ENCODE data around the gene CPNE5. TPM values are rescaled to one million over a fixed set of nuclear protein-coding genes. Genes with fewer than 3 reads are reported as not detected.

CPNE5 gene
- polyA plus RNA-seq, 2 of the 4 experiments (the other 2 are of a cell fraction) = 0.03 to 0.13 TPM

DNA sequence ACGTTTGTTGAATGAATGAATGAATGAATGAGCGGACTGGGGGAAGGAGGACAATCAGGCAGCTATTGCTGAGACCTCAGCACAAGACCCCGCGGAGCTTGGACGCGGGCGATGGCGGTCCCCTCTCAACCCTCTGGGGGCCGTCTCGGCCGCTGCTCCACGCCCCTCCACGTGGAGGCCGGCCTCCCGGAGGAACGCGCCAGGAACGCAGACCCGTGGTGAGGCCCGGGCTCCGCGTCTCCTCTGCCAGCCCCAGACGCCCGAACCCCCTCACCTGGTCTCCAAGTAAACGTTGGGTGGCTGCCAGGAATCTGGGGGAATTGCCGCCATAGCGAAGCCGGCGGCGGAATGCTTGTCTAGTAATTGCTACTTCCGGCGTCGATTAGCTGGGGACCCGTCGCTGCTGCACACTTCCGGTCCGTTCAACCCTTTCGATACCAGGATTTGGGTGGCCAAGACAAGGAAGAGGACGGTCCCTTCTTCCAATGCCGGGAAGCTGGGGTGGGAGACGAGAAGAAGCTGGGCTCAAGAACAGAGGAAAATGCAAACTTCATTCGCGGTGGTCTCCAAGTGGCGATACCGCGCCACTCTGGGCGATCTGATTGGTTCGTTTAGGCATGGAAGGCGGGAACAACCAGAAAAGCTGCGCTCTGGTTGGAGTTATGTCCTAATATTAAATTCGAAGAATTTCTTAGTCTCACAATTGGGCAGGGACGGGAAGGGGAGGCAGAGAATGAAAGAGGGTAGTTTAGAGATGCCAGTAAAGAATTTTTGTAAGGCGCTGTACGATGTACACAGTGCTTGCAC lies 35.4 kb upstream of the CPNE5 start, which contains the start of gene PPIL1 (continued):
- TF ChIP-seq KDM5A (IDR thresholded peaks at IDR 0.05) (0 out of 2 replicates have a peak, but pooled peaks have one; percentile 18), MYC (IDR thresholded peaks at IDR 0.05; ENCODE audit: borderline replicate concordance, low read length) (peak; percentile 70; the same call in 1 of the 2 replicates), PHF8 (IDR thresholded peaks at IDR 0.05; ENCODE audit: borderline replicate concordance, low read depth) (peak; percentile 77; the same call in 1 of the 2 replicates), POLR2AphosphoS2 (conservative IDR thresholded peaks at IDR 0.05; ENCODE audit: low read length) (no peak)
- TF ChIP-seq, protein P1, sequence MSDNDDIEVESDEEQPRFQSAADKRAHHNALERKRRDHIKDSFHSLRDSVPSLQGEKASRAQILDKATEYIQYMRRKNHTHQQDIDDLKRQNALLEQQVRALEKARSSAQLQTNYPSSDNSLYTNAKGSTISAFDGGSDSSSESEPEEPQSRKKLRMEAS (IDR thresholded peaks at IDR 0.05) = peak; percentile 95

DNA sequence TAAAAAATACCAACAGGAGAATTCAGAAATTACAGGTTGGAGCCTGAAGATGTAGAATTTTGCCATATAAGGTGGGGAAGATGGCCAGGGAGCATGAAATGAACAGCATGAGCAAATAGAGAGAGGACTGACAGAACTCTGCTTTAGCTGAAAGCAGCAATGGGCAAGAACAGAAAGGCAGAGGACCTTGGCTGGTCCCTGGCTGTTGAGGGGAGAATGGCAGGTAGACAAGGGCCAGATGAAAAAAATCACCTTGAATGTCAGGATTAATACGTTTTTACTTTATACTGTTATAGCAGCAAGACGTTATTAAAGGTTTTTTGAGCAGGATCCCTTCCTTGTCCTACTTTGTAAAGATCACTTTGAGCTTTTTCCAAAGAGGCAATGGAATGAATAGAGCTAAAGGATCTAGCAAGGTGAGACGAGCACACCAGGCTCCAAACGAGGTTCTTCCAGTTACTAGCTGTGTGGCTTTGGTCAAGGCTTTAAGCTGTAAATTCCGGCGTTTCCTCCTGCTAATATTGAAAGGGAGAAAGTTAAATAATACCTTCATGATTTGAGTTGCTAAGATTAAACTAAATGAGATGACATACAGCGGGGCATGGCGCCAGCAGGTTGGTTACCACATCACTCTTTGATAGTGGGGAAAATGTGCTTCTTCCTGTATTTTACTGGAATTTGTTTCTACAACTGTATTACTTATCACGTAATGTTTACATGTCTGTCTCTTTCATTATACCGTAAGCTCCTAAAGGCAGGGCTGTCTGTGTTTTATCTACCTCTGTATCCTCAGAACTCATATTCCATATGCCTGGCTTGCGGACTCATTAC lies 34.6 kb upstream of the CPNE5 start:
- H3K4me3 ChIP-seq = peak overlapping the region; percentile 65
- peak overlapping the region; percentile 94 for H3K4me2 ChIP-seq
- ATAC-seq = peak in 1 of 2 experiments; percentile 44; a peak in 2 of 6 replicates
- FAIRE-seq = no peak
- ChIA-PET CTCF (interaction anchor here (1.4 to 4.1 kb wide), 4 partner anchors 11 to 108 kb away, joined by 4 to 34 read pairs (median 6); partner anchors contain the start of gene C6orf89), POLR2A (interaction anchor here (1.0 to 1.8 kb wide), 4 partner anchors 10 to 112 kb away, joined by 3 to 12 read pairs (median 8); partner anchors contain the start of genes C6orf89 and MTCH1)
- TF ChIP-seq TFCP2L1 (CRISPR knock-in tag; IDR thresholded peaks at IDR 0.05) = no peak
- no peak for TF ChIP-seq HDAC2 (IDR thresholded peaks at IDR 0.05)
- TF ChIP-seq FOSB (CRISPR knock-in tag; IDR thresholded peaks at IDR 0.05) = no peak
- no peak for TF ChIP-seq ZSCAN20 (CRISPR knock-in tag; IDR thresholded peaks at IDR 0.05)
- TF ChIP-seq ZFP36 (IDR thresholded peaks at IDR 0.05; ENCODE audit: borderline replicate concordance, partially characterized antibody) = no peak
- TF ChIP-seq GATA3 (IDR thresholded peaks at IDR 0.05; ENCODE audit: borderline replicate concordance) = no peak
- TF ChIP-seq MYC (IDR thresholded peaks at IDR 0.05; ENCODE audit: borderline replicate concordance, low read length) = no peak
- TF ChIP-seq EHF (CRISPR knock-in tag; IDR thresholded peaks at IDR 0.05) = no peak
- TF ChIP-seq, protein P2, sequence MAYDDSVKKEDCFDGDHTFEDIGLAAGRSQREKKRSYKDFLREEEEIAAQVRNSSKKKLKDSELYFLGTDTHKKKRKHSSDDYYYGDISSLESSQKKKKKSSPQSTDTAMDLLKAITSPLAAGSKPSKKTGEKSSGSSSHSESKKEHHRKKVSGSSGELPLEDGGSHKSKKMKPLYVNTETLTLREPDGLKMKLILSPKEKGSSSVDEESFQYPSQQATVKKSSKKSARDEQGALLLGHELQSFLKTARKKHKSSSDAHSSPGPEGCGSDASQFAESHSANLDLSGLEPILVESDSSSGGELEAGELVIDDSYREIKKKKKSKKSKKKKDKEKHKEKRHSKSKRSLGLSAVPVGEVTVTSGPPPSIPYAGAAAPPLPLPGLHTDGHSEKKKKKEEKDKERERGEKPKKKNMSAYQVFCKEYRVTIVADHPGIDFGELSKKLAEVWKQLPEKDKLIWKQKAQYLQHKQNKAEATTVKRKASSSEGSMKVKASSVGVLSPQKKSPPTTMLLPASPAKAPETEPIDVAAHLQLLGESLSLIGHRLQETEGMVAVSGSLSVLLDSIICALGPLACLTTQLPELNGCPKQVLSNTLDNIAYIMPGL (CRISPR knock-in tag; IDR thresholded peaks at IDR 0.05; ENCODE audit: borderline replicate concordance) = no peak
- TF ChIP-seq TP53 (CRISPR knock-in tag; IDR thresholded peaks at IDR 0.05) = no peak
- TF ChIP-seq NR3C1 (IDR thresholded peaks at IDR 0.05) = no peak
- TF ChIP-seq, protein P3, sequence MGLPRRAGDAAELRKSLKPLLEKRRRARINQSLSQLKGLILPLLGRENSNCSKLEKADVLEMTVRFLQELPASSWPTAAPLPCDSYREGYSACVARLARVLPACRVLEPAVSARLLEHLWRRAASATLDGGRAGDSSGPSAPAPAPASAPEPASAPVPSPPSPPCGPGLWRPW (IDR thresholded peaks at IDR 0.05) = no peak
- no peak for TF ChIP-seq CBX2 (IDR thresholded peaks at IDR 0.05; ENCODE audit: borderline replicate concordance, low read depth)
- no peak for TF ChIP-seq RFX5 (IDR thresholded peaks at IDR 0.05)
- no peak for TF ChIP-seq RAD21 (conservative IDR thresholded peaks at IDR 0.05 in 1 of 2, IDR thresholded peaks at IDR 0.05 in 1 of 2)
- no peak for TF ChIP-seq BHLHE40 (IDR thresholded peaks at IDR 0.05; ENCODE audit: low read depth, low read length)
- TF ChIP-seq HOXB13 (CRISPR knock-in tag; IDR thresholded peaks at IDR 0.05; ENCODE audit: low read depth) = no peak
- TF ChIP-seq, protein P4, sequence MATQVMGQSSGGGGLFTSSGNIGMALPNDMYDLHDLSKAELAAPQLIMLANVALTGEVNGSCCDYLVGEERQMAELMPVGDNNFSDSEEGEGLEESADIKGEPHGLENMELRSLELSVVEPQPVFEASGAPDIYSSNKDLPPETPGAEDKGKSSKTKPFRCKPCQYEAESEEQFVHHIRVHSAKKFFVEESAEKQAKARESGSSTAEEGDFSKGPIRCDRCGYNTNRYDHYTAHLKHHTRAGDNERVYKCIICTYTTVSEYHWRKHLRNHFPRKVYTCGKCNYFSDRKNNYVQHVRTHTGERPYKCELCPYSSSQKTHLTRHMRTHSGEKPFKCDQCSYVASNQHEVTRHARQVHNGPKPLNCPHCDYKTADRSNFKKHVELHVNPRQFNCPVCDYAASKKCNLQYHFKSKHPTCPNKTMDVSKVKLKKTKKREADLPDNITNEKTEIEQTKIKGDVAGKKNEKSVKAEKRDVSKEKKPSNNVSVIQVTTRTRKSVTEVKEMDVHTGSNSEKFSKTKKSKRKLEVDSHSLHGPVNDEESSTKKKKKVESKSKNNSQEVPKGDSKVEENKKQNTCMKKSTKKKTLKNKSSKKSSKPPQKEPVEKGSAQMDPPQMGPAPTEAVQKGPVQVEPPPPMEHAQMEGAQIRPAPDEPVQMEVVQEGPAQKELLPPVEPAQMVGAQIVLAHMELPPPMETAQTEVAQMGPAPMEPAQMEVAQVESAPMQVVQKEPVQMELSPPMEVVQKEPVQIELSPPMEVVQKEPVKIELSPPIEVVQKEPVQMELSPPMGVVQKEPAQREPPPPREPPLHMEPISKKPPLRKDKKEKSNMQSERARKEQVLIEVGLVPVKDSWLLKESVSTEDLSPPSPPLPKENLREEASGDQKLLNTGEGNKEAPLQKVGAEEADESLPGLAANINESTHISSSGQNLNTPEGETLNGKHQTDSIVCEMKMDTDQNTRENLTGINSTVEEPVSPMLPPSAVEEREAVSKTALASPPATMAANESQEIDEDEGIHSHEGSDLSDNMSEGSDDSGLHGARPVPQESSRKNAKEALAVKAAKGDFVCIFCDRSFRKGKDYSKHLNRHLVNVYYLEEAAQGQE (IDR thresholded peaks at IDR 0.05) = no peak
- no peak for TF ChIP-seq POLR2AphosphoS2 (conservative IDR thresholded peaks at IDR 0.05; ENCODE audit: low read length)
- TF ChIP-seq, protein P1 (IDR thresholded peaks at IDR 0.05) = no peak
- WGBS (ENCODE audit: missing lambda C conversion rate) = 3% methylated on average over 11 of the region's 11 CpGs
- peak overlapping the region; percentile 88 to 98 for H3K27ac ChIP-seq
- peaks cover 9% of the 10 kb centered on the region; the same call in 2 of the 3 replicates for H3K4me1 ChIP-seq
- DNase-seq (ENCODE audit: low read depth in 1 of 2, low spot score in 1 of 2) = peak; percentile 26 to 36
- H3K9me3 ChIP-seq = no peaks in the 10 kb centered on the region
